Gastroesophageal sphincter (tissue), 4 donors: ENCODE measurements around the gene USPL1. TPM values are rescaled to one million over a fixed set of nuclear protein-coding genes. Genes with fewer than 3 reads are reported as not detected.
A peak's percentile ranks its signal among the peaks of the same experiment; 100 is the strongest.

Source experiments
- ATAC-seq: fragments of 150-250 bp; one replicate; pipeline ENCODE4 v1.9.1; 2016; ENCODE audit warnings: mild to moderate bottlenecking, moderate library complexity
- H3K27ac ChIP-seq, 4 donors: fragments of 200-600 bp; sonication (generic) in 3 of 4; 1 replicate in 3 of 4; 2 replicates in 1 of 4; pipeline ENCODE4 v1.5.1; 2016 to 2019
- H3K27me3 ChIP-seq: fragments of 200-600 bp; sonication (generic); one replicate; pipeline ENCODE4 v1.5.1; 2019
- H3K36me3 ChIP-seq, 2 donors: fragments of 200-600 bp; sonication (generic); one replicate each; pipeline ENCODE4 v1.5.1; 2019; ENCODE audit warnings: control low read depth in 1 of 2
- H3K4me1 ChIP-seq, 3 donors: fragments of 200-600 bp; sonication (generic); 1 replicate in 2 of 3; 2 replicates in 1 of 3; pipeline ENCODE4 v1.5.1; 2016 to 2019; ENCODE audit warnings: control low read depth in 2 of 3
- H3K4me3 ChIP-seq, 2 donors: fragments of 200-600 bp; sonication (generic); one replicate each; pipeline ENCODE4 v1.5.1; 2019; ENCODE audit warnings: mild to moderate bottlenecking in 1 of 2, moderate library complexity in 1 of 2
- H3K9me3 ChIP-seq, 3 donors: fragments of 200-600 bp; sonication (generic); one replicate each; pipeline ENCODE4 v1.5.1; 2017 to 2019; ENCODE audit warnings: control low read depth in 2 of 3
- CTCF ChIP-seq, 4 experiments: fragments of 200-600 bp in 2 of 4; fragments of 450-650 bp in 2 of 4; sonication (generic) in 1 of 4; IDR thresholded peaks; one replicate each; pipeline ENCODE4 v1.5.1; 2017 to 2019; ENCODE audit warnings: antibody characterized with exemption in 4 of 4, mild to moderate bottlenecking in 2 of 4, moderate library complexity in 2 of 4
- EP300 ChIP-seq: sonication (generic); formaldehyde crosslinking; IDR thresholded peaks from one replicate; pipeline ENCODE4 v1.6.1; 2017; ENCODE audit warnings: antibody characterized with exemption, mild to moderate bottlenecking
- POLR2A ChIP-seq, 2 donors: fragments of 450-650 bp; IDR thresholded peaks; one replicate each; pipeline ENCODE4 v1.6.1; 2017; ENCODE audit warnings: antibody characterized with exemption in 2 of 2, mild to moderate bottlenecking in 2 of 2, moderate library complexity in 1 of 2
- POLR2AphosphoS5 ChIP-seq: sonication (generic); formaldehyde crosslinking; IDR thresholded peaks from one replicate; pipeline ENCODE4 v1.6.1; 2017; ENCODE audit warnings: antibody characterized with exemption
- WGBS, 2 donors: methylation state at CpG; one replicate each; pipeline ENCODE4 v1.1.5; 2018; ENCODE audit warnings: low coverage in 1 of 2; 5-methylcytosine and 5-hydroxymethylcytosine counted together
- total RNA-seq, 4 donors: library from RNA; depleted of rRNA; stranded (reverse); fragments of >200 nt; gene quantifications; one replicate each; pipeline ENCODE4 v1.1.0, GENCODE V29; 2016

The USPL1 gene
- total RNA-seq, 4 donors from 2014 or later, result 17.3 to 30.2 (median 23.5) TPM

- H3K9me3 ChIP-seq, result no peaks in the 10 kb centered on the region
- H3K4me3 ChIP-seq, result peak overlapping the region in 1 of 2 donors; percentile 48
- H3K36me3 ChIP-seq, result no peaks in the 10 kb centered on the region
- H3K4me1 ChIP-seq, result peaks cover 0 to 7% (median 0%) of the 10 kb centered on the region in 3 donors
- ATAC-seq, result no peak
- no peak for TF ChIP-seq CTCF (IDR thresholded peaks at IDR 0.05)
- no peak for TF ChIP-seq POLR2AphosphoS5
- TF ChIP-seq EP300, result no peak
- TF ChIP-seq POLR2A (IDR thresholded peaks at IDR 0.05), result no peak
- H3K27me3 ChIP-seq, result no peaks in the 10 kb centered on the region
- H3K27ac ChIP-seq, result peak overlapping the region; percentile 45 to 78 (median 73)
- 67 to 92% methylated on average over 2 to 3 of the region's 14 CpGs for WGBS, 2 donors
Observed at GRCh38 chr13:30689752-30690151, 72.0 kb downstream of the USPL1 start.

DNA sequence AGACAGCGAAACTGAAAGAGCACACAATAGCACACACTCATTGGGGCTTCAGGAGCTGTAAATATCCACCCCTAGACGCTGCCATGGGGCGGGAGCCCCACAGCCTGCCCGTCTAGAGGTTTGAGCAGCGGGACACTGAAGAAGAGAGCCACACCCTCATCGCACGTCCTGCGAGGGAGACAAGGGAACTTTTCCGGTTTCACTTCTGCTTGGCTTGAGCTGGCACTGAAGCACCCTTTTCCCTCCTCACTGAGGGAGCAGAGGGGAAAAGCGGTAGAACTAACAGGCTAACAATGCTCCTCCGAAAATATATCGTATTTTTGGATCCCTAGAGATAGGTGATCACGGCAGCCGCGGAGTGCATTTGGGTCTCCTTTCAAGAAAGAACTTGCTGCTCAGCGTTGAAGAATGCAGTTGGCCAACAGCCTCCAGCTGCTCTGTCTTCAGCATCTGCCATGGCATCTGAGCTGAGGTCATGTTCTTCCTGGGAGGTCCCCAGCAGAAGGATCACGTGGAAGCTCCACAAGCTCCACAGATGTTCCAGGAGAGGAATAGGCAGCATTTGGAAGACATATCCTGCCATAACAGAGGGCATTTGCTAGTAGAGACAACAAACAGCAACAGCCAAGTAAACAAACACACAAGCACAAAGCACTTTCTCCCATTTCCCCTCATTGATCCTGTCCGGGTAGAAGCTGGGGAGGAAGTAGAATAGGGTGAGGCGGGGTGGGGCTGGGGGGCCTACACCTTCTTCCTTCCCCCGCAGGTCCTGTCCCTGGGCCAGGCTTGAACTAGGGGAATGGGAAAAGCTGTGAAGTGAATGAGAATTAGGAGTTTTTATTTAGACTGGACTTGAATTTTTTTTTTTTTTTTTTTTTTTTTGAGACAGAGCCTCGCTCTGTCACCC is 72.8 kb downstream of the USPL1 start:
- WGBS, 2 donors, result 15 to 27% methylated on average over 6 to 19 of the region's 21 CpGs
- peak; percentile 80 for TF ChIP-seq POLR2AphosphoS5
- TF ChIP-seq CTCF (IDR thresholded peaks at IDR 0.05), result no peak
- TF ChIP-seq POLR2A (IDR thresholded peaks at IDR 0.05), result no peak
- no peak for TF ChIP-seq EP300
- H3K4me1 ChIP-seq, result peaks cover 0 to 7% (median 0%) of the 10 kb centered on the region in 3 donors
- peak; percentile 91 for ATAC-seq
- peak overlapping the region; percentile 45 to 78 (median 73) for H3K27ac ChIP-seq
- H3K36me3 ChIP-seq, result no peaks in the 10 kb centered on the region
- H3K27me3 ChIP-seq, result no peaks in the 10 kb centered on the region
- peak overlapping the region; percentile 48 to 55 for H3K4me3 ChIP-seq
- H3K9me3 ChIP-seq, result no peaks in the 10 kb centered on the region

DNA sequence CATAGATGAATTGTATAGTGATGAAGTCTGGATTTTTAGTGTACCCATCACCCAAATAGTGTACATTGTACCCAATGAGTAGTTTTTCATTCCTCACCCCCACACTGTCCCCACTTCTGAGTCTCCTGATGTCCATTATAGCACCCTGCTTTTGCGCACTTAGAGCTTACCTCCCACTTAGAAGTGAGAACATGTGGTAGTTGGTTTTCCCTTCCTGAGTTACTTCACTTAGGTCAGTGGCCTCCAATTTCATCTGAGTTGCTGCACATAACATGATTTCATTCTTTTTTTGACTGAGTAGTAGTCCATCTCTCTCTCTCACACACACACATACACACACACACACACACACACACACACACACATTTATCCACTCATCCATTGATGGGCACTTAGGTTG is 74.4 kb downstream of the USPL1 start:
- TF ChIP-seq EP300 (no peak), CTCF (IDR thresholded peaks at IDR 0.05) (no peak), POLR2AphosphoS5 (no peak), POLR2A (IDR thresholded peaks at IDR 0.05) (no peak)
- H3K4me1 ChIP-seq, result peaks cover 0 to 22% (median 7%) of the 10 kb centered on the region in 3 donors
- H3K36me3 ChIP-seq, result no peaks in the 10 kb centered on the region
- no peaks in the 10 kb centered on the region for H3K9me3 ChIP-seq
- 88 to 92% methylated on average over 1 of the region's 1 CpG for WGBS, 2 donors
- no peak for ATAC-seq
- no peaks in the 10 kb centered on the region for H3K27me3 ChIP-seq
- H3K27ac ChIP-seq, result no peak overlapping the region
- no peak overlapping the region for H3K4me3 ChIP-seq

- TF ChIP-seq CTCF (IDR thresholded peaks at IDR 0.05), result no peak
- TF ChIP-seq EP300, result no peak
- TF ChIP-seq POLR2AphosphoS5, result no peak
- no peak for TF ChIP-seq POLR2A (IDR thresholded peaks at IDR 0.05)
- H3K27ac ChIP-seq, result peak overlapping the region in 2 of 4 donors; percentile 0 to 33
- no peak overlapping the region for H3K4me3 ChIP-seq
- no peaks in the 10 kb centered on the region for H3K36me3 ChIP-seq
- no peaks in the 10 kb centered on the region for H3K27me3 ChIP-seq
- H3K4me1 ChIP-seq, result peaks cover 0 to 30% (median 13%) of the 10 kb centered on the region in 3 donors
- ATAC-seq, result peak; percentile 73
- no peaks in the 10 kb centered on the region for H3K9me3 ChIP-seq
- 23 to 72% methylated on average over 3 to 7 of the region's 11 CpGs for WGBS, 2 donors
Observed at GRCh38 chr13:30696278-30697176, 78.8 kb downstream of the USPL1 start.
